ENCODE measurements around the gene CPNE7.

GRCh38 chr16:89639385-89639784 is 63.8 kb downstream of the CPNE7 start:
- TF ChIP-seq CTCF (IDR thresholded peaks at IDR 0.05; ENCODE audit: borderline replicate concordance, extremely low read depth, low read length, poor library complexity, severe bottlenecking) (no peak), EZH2 (IDR thresholded peaks at IDR 0.05; ENCODE audit: borderline replicate concordance, low read depth, low read length, severe bottlenecking) (no peak)
